Measurements from ENCODE around the gene HOXB8. TPM values are rescaled to one million over a fixed set of nuclear protein-coding genes. Genes with fewer than 3 reads are reported as not detected.

HOXB8 gene
- total RNA-seq, 1 experiment from 2014 or later: 11.2 TPM

DNA sequence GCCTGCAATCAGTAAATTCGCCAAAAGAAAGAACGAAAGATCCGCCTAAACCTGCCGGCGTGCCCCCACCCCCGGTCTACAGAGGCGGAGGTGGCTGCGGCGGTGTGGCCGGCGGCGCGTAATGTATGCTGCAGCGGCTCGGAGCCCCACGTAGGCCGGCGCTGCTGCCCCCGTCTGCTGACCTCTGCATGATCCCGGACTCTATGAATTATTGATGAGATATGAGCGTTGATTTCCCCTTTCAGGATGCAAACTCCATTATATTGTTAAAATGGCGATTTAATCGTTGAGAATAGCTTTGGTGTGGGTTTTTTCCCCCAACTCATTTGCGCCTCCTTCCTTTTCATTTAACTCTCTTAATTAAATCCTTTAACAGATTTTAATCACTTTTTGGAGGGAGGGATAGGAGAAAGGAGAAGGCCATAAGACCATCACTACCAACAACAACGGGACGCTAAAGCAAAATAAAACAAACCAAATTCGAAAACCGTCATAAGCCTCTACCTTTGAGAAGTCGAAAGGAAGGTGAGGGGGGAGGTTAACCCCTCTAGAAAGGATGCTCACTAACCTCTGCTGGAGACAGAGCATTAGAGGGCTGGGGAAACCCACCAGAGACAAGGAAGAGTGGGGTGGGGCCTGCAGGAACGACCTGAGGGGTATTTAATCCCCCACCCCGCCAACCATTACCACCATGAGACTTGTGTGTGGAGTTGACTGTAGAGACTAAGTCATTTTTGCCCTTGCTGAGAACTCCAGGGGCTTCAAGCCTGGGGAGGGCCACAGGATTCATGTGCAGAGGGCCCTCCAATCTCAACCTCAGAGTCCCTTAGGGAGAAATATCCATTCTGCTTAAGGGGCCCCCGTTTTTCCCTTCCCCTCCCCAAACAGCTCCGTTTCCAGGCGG lies 28.5 kb downstream of the HOXB8 start:
- DNase-seq (ENCODE audit: low read depth): no peak

GRCh38 chr17:48584223-48584741 lies 30.8 kb downstream of the HOXB8 start:
- no peak for DNase-seq (ENCODE audit: low read depth)

GRCh38 chr17:48583708-48584222 lies 31.3 kb downstream of the HOXB8 start:
- DNase-seq (ENCODE audit: low read depth): no peak

DNA sequence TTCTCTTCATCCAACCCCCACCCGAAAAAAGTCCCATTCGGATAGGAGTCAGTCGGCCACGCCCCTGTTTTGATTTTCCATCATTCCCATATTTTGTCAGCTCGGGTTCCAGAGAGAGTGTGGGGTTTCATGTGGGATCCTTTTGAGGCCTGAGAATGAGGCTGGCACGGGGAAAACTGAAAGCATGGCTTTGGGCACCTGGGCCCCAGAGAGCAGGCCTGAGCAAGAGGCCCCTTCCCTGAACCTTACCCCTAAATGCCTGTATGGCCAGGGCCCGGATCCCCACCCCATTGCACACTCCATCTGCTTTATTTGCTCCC lies 32.4 kb downstream of the HOXB8 start:
- DNase-seq (ENCODE audit: low read depth): no peak

- no peak for DNase-seq (ENCODE audit: low read depth)
Observed at GRCh38 chr17:48579760-48580554, 35.1 kb downstream of the HOXB8 start.

GRCh38 chr17:48579471-48579759 lies 35.7 kb downstream of the HOXB8 start:
- no peak for DNase-seq (ENCODE audit: low read depth)

DNA sequence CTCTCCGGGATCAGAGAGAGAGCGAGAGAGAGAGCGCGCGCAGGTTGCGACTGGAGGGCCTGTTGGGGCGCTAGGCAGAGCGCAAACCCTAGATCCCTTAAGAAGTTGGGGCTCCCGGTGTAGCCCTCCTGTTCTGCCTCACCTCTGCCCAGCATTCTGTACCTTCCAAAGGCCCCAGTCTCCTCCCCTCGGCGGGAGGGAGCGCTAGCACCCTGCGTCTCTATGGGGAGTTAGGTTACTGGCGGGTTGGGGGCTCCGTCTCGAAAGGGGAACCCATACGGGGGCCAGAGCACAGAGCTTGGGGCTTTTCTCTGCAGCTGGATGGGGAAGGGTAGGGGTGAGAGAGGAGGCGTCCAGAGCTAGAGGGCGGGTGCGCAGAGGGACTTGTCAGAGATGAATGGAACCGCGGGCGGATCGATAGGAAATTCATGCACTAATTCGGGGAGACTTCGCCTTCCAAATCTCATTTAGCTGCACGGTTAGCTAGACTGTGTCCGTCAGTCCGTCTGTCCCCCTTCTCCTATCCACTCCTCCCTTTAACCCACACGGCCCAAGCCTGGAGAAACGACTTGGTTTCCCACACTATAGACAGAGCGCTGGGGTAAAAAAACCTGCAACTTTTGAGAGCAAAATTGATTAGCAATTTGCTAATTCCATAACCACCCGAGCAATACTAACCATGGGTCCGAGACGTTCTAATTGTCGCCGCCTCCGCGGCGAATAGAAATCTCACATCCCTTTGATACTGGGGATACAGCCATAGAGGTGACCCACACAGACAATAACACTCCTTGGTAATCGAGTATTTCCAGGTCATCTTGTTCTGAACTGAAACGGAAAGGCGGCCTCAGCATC lies 36.2 kb downstream of the HOXB8 start:
- DNase-seq (ENCODE audit: low read depth): no peak

DNA sequence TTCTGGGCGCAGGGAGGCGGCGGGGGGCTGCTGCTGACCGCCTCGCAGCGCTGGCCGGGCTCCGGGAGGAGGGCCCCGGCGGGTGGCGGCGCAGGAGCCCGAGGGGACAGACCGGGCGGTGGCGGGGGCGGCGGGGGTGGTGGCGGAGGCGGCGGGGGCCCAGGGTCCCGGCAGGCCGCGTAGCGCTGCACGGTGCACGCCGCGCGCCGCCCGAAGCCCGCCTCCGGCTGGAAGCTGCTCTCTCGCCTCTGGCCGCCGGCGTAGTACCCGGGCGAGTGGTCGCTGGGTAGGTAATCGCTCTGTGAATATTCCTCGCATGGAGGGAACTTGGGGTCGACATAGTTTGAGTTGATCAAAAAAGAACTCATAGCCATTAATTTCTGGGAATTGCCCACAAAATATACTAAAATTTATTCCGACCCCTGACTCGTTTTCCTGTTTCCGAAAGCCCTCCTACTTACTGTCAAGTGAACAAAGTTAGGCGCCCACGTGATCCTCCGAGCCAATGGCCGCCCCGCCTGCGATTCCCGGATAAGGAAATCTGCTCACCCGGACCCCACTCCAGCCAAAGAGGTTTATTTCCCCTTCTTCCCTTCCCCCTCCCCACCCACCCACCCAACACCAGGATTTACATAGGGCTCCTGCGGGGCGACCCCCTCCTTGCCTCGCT lies 37.0 kb downstream of the HOXB8 start, which contains the start of gene HOXB4:
HOXB4 (minus strand) TSS at position 405 of the 670 bp plus-strand sequence; CDS start at position 374, 31 bp downstream.
- peak; percentile 54 for DNase-seq (ENCODE audit: low read depth)

DNA sequence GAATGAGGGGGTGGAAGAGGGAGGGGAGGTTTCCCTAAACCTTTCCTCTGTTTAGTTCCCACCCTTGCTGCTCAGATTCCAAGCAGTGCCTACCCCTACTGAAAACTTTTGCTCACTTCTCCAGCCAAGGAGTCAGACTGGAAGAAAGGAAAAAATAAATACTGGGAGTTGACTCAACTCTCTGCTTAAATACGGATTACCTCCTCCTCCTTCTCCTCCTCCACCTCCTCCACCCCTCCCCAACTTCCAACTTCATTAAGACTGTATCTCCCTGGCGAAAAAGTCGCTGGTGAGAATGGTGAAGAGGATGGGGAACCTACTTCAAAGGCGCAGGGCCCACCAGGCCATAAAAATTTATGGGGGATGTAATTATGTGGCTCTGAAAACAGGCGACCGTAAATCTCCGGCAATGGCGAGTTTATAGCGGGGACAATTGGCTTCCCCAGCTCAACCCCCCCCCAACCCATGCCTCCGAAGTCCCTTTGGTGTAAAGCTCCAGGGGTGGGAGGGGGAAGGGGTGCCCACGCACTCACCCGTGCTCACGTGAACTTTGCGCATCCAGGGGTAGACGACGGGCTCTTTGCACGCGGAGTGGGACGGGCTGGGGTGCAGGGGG lies 37.7 kb downstream of the HOXB8 start:
- DNase-seq (ENCODE audit: low read depth): no peak

- DNase-seq (ENCODE audit: low read depth): no peak
Observed at GRCh38 chr17:48576479-48577309, 38.4 kb downstream of the HOXB8 start.

DNA sequence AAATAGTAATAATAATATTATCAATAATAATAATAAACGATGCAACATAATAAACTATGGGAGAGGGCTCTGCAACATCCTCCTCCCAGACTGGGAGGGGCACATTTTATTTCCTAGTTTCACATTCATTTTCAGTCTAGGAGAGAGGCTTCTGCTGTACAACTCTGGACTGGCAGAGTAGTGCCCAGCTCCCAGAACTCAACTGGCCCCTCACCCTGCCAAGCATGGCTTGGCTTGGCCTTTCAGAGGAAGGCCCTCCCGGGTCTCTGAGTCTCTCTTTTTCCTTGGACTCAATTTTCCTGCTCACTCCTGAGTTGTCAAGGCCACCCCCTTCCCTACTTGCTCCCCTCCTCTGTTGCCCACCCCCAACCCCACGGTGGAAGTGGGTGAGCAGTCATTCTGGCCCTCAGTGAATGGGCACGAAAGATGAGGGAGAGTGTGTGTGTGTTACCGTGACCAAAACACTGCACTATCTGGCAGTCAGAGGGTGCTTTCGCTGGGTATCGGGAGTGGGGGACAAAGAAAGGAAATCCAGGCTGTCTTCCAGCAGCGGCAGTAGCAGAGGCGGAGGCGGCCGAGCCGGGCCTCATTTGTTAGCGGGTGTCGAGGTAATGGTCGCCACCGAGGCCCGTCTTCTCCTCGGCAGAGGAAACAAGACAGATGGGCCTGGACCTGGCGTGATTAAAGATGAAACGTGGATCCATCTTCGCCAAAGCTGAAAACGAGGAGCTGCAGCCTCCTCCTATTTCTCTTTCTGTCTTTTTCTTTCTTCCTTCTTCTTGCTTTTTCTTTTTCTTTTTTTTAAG lies 39.2 kb downstream of the HOXB8 start:
- no peak for DNase-seq (ENCODE audit: low read depth)

DNA sequence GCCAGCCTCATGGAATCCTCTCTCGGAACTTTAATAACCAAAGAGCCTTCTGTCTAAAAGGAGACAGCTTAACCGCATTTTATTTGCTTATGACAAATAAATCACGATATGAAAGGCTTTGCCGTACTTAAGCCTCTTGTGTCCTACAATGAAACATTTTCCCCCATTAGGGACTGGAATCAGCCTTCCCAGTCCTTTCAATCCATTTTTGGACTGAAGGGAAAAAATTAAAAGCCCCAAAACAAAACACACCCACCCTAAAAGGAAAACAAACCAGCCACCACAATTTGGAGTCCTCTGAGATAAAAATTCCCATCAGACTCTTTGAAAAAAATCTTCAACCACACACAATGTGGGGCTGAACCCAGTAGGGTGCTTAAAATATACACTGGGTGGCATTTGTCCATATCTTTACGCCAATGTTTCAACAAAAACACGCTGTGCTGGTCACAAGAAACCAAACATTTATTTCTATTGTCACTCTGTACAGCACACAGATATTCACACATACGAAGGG lies 40.0 kb downstream of the HOXB8 start:
- no peak for DNase-seq (ENCODE audit: low read depth)

DNA sequence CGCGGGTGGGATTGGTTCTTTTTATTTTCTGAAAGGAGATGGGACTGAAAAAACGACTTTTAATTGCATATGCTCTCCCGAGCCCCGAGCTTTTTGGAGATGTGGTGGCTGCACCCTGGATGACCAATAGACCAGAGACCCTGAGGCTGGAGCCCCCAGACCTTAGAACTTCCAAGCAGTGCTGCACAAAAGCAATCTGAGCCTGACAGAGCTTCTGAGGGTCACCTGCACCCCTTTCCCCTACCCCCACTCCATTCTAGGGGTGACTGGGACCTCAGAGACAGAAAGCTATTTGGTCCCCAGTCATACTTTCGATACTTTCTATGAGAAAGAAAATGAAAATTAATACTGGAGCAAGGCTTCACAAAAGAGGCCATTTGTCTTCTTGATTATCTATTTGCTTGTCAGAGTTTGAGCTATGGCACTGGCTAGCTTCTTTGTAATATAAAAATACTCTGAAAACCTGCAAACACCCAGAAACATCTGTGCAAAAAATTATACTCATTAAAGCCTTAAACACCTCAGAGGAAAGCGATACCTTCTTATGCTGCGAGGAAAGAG lies 40.5 kb downstream of the HOXB8 start:
- no peak for DNase-seq (ENCODE audit: low read depth)

- DNase-seq (ENCODE audit: low read depth): no peak
Observed at GRCh38 chr17:48571826-48572417, 43.2 kb downstream of the HOXB8 start.

- DNase-seq (ENCODE audit: low read depth): no peak
Observed at GRCh38 chr17:48571024-48571818, 43.9 kb downstream of the HOXB8 start.

DNA sequence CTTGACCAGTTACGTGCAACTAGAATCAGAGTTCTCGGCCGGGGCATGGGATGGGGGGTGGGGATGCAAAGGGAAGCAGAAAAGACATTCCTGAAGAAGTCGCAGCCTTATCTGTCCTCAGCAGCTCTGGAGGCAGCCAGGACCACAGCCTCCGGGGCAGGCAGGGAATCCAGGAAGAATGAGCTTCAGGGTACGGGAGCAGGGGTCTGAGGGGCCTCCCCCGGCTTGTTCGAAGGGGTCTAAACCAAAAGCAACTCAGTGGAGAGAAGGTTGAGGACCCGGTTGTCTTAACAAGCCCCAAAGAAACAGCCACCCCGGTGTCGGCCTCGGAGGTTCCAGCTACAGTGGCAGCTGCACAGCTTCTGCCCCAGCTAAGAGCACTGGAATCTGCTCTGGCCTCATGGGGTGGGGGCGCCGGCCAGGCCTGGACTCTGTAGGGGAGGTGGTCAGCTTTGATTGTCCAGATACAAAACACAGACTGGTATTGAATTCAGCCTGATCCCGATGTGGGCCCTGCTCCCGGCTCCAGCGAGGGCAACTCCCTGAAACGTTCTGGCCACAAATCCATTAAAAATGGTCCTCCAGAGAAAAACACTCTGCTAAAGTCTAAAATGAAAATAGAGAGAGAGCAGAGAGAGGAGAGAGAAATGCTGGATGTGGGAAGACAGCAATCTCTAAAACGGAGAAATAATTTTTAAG lies 44.6 kb downstream of the HOXB8 start:
- DNase-seq (ENCODE audit: low read depth): no peak

Measured in HT1080 (cell line).